ENCODE measurements around the gene FOSL1.

GRCh38 chr11:65887723-65888162 is 12.4 kb downstream of the FOSL1 start:
- TF ChIP-seq EZH2 (IDR thresholded peaks at IDR 0.05) = no peak
- TF ChIP-seq EZH2phosphoT487 (IDR thresholded peaks at IDR 0.05) = no peak
- no peak for TF ChIP-seq CTCF (IDR thresholded peaks at IDR 0.05)

Measured in neural progenitor cell (in vitro differentiated cells).